GM18868 (cell line): ENCODE data around the gene CAV1.

ENCODE experiments used
- ATAC-seq: cut with Tn5 transposase; IDR thresholded peaks from one replicate; pipeline ENCODE4 v1.9.1; 2021; ENCODE audit warnings: mild to moderate bottlenecking, moderate library complexity; ENCODE audit not compliant: unreplicated experiment

CAV1 gene

GRCh38 chr7:116502201-116503096 is 22.4 kb upstream of the CAV1 start:
- no peak for ATAC-seq

DNA sequence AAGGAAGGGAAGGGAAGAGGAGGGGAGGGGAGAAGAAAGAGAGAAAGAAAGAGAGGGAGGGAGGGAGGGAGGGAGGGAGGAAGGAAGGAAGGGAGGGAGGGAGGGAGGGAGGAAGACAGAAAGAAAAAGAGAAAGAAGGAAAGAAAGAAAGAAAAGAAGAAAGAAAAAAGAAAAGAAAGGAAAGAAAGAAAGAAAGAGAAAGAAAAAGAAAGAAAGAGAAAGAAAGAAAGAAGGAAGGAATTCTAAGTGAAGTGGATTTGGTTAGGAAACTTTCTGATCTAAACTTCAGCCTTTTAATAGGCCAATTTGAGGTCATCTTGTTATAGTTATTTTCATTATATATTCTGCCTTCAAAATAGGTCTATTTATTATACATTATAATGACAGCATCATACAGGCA is 21.0 kb upstream of the CAV1 start:
- no peak for ATAC-seq

- no peak for ATAC-seq
These were observed 19.6 kb upstream of the CAV1 start for GRCh38 chr7:116505278-116505677.

DNA sequence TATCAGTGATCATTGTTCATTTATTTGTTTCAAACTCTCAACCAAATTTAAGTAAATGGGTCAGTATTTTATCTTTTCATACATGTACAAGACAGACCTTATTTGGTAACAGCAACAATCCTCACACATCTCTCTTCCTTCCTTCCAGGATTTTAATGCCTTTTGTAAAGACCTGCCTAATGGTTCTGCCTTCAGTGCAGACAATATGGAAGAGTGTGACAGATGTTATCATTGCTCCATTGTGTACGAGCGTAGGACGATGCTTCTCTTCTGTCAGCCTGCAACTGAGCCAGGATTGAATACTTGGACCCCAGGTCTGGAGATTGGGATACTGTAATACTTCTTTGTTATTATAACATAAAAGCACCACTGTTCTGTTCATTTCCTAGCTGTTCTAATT is 19.0 kb upstream of the CAV1 start:
- ATAC-seq = no peak

GRCh38 chr7:116509982-116510579 is 14.8 kb upstream of the CAV1 start:
- ATAC-seq = no peak

GRCh38 chr7:116510795-116511194 is 14.0 kb upstream of the CAV1 start:
- ATAC-seq = no peak

DNA sequence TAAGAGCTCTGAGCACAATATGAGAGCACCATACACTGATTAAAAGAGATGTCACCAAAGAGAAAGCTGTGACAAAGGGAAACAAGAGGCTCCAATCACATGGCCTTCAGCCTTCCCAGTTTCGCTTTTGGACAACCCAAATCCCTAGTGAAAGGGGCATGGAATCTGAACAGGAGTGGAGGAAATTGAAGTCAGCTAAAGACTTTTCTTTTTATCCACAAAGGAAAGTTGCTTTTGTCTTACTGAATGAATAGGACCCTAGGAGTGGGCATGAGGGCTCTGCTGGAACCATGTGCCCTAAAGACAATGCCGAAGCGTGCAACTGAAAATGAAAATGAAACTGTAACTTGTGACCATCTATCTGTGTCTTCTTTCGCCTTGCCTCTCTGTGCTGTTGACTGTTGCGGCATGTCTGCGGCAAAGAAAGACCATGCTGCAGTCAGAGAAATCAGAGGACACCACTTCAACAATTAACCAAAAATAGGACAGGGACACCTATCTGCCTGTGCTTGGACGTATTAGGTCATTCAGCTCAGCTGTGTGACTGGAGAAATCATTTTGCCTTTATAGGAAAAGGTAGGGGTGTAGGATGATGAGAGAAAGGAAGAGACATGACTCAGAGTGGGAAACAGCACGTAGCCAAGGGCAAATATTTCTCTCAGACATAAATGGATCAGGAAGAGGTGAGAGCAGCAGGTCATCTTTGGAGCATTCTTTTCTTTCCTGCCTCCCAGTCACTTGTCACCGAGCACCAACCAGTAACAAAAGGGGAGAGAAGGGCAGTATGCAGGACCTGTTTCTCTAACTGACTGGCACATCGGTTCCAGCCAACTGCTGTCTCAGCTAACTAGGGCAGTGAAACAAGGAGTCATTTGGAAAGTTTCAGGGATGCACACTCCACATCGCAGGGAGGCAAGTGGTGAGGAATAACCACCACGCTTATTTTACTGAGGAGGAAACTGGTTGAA is 13.0 kb upstream of the CAV1 start:
- peak; percentile 97 for ATAC-seq

- no peak for ATAC-seq
These were observed 12.2 kb upstream of the CAV1 start for GRCh38 chr7:116512520-116513188.

DNA sequence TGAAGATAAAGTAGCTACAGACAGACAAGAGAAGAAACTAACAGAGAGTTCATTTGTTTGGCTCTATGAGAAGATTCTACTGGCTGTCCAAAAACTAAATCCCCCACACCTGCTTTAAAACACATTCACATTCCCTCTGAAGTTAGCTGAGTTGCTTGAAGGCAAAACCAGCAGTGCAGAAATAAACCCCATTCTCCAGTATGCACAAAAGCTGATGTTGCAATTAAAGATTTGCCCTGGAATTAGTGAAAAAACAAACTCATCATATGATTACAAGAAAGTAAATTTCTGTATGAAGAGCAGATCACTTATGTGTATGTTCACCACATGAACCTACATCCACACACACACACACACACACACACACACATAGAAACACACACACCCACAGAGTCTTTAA is 9.3 kb upstream of the CAV1 start:
- ATAC-seq = no peak

- no peak for ATAC-seq
These were observed 8.5 kb upstream of the CAV1 start for GRCh38 chr7:116516324-116516723.

GRCh38 chr7:116517626-116518025 is 7.2 kb upstream of the CAV1 start:
- no peak for ATAC-seq

DNA sequence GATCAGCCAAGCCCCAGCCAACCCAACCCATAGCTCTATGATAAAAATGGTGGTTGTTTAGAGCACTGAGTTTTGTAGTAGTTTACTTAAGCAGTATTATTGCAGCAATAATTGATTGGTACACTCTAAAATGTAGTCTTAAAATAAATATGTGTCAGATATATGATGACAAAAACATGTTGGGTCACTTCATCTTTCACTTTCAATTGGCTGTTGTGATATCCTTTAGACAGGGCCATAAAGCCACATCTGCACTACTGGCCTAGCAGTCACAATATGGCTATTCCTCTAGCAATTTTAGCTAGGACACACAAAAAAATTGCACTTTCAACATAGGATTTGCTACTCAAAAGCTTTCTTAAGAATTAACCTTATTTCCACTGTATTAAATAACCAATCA is 5.9 kb upstream of the CAV1 start:
- ATAC-seq = no peak

GRCh38 chr7:116521046-116521664 is 3.7 kb upstream of the CAV1 start:
- no peak for ATAC-seq

- ATAC-seq = no peak
These were observed 2.6 kb upstream of the CAV1 start for GRCh38 chr7:116522247-116522646.

DNA sequence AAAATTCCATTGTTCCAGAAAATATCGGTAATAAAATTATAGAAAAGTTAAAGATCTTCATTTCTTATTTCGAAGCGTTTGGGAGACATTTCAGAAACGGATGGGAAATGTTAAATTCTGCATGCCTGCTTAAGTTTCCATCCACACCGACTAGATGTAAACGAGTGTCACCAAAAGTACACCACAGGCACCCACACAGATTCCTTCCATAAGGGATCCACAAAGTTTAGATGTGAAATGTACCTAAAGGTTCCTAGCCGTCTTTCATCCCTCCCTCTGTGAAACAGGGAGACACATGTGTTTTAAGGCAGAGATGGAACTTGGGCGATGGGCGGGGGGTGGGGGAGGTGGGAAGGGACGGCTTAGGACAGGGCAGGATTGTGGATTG is 621 bp upstream of the CAV1 start:
- no peak for ATAC-seq

DNA sequence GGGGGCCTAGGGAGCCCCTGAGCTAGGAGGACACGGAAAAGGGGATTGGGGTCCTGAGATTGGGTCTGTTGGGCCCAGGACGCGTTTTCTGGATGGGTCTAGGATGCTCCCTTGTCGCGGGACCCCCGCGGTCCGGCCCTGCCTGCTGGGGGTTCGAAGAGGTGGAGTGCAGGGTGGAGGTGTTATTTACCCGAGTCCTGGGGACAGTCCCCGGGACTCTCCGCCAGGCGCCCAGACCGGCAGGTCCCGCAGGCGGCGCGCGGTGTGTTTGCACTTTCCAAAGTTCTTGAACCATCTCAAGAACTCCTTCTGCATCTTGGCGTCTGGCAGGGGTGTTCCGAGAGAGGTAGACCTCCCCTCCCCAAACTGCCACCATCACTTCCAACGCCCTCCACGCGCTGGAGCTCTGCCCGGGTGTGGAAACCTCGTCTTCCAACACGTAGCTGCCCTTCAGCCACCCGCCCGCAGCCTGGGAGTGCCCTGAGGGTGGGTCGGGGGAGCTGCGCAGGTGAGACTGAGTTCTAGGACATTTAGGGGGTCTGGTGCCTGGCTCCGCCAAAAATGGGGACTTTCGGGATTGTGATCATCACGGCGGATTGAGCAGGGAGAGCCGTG is 569 bp downstream of the CAV1 start:
- peak; percentile 47 for ATAC-seq

DNA sequence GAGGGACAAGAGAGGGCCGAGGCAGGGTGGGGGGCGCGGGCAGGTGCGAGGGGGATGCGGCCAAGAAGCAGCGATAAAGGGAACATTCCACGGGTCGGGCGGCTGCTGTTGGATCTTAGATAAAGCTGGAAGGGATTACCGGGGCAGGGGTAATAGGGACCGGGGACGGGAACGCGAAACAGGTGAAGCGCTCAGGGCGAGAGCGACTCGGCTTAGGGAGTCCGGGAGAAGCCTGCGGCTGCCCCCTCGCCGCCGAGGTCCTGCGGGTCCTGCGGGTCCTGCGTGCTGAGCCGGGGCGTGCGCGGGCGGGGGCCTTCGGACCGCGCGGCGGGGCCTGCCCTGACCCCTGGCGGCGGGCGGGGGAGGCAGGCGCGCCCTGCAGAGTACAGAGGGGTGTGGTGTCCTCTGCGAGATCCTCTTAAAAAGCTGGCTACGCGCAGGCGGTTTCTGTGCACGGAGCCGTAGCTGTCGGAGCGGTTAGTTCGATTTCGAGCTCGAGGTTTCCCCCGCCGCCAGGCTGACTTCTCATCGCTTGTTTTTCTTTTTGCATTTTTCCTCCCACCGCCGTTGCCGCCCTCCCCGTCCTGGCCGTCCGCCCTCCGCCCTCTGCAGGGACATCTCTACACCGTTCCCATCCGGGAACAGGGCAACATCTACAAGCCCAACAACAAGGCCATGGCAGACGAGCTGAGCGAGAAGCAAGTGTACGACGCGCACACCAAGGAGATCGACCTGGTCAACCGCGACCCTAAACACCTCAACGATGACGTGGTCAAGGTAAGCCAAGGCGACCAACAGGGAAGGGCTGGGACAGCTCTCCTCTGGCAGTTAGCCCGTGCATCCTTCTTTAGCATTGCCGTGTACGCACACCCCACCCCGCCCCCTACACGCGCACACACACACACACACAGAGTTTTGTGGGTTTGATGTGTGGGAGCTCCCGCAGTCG is 1.4 kb downstream of the CAV1 start:
- ATAC-seq = peak; percentile 88

- ATAC-seq = no peak
These were observed 2.1 kb downstream of the CAV1 start for GRCh38 chr7:116526897-116527296.

- no peak for ATAC-seq
These were observed 2.7 kb downstream of the CAV1 start for GRCh38 chr7:116527521-116527920.
